ENCODE measurements around the gene SSBP2.

DNA sequence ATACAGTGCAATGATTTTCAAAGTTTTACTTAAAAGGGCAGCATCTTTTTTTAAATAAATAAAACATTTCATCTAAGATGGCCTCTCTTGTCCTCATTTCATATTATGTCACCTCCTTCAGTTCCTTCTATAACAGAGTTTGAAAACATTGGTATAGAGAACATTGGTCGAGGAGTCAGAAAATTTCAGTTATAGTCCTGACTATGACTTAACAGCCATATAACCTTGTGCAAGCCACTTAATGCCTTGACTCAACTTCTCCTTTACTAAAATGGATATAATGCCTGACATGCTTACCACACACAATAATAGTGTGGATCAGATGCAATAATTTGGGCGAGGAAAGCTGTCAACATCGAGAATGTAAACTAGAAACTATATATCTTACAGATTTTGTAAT lies 22.6 kb downstream of the SSBP2 start:
- TF ChIP-seq, protein P1, sequence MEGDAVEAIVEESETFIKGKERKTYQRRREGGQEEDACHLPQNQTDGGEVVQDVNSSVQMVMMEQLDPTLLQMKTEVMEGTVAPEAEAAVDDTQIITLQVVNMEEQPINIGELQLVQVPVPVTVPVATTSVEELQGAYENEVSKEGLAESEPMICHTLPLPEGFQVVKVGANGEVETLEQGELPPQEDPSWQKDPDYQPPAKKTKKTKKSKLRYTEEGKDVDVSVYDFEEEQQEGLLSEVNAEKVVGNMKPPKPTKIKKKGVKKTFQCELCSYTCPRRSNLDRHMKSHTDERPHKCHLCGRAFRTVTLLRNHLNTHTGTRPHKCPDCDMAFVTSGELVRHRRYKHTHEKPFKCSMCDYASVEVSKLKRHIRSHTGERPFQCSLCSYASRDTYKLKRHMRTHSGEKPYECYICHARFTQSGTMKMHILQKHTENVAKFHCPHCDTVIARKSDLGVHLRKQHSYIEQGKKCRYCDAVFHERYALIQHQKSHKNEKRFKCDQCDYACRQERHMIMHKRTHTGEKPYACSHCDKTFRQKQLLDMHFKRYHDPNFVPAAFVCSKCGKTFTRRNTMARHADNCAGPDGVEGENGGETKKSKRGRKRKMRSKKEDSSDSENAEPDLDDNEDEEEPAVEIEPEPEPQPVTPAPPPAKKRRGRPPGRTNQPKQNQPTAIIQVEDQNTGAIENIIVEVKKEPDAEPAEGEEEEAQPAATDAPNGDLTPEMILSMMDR (IDR thresholded peaks at IDR 0.05; ENCODE audit: insufficient read depth, low read length, poor library complexity, severe bottlenecking) = no peak
- no peak for TF ChIP-seq EZH2phosphoT487 (conservative IDR thresholded peaks at IDR 0.05; ENCODE audit: low read length)

All from SU-DHL-6 (cell line).